GM18505 (cell line): ENCODE results near the gene FER1L5.
"Not testable (repeated sequence)": the region's sequence is repeated elsewhere in the genome, so short reads cannot be mapped to it uniquely, and the experiment has no call there.

ENCODE experiments used
- ATAC-seq: cut with Tn5 transposase; IDR thresholded peaks from one replicate; pipeline ENCODE4 v1.9.1; 2021; ENCODE audit not compliant: unreplicated experiment
- POLR2A ChIP-seq: IDR thresholded peaks from 4 replicates; pipeline ENCODE4 v1.6.1; 2011; ENCODE audit warnings: borderline replicate concordance; ENCODE audit not compliant: insufficient read depth, insufficient read length; ENCODE audit errors: extremely low read depth

Gene FER1L5

GRCh38 chr2:96648306-96648930 is 5.9 kb downstream of the FER1L5 start:
- no peak for ATAC-seq
- TF ChIP-seq POLR2A = no peak

GRCh38 chr2:96649342-96649741 is 6.8 kb downstream of the FER1L5 start:
- TF ChIP-seq POLR2A = no peak
- no peak for ATAC-seq

- no peak for ATAC-seq
- TF ChIP-seq POLR2A = no peak
These were observed 9.2 kb downstream of the FER1L5 start for GRCh38 chr2:96651793-96652192.

GRCh38 chr2:96654791-96655190 is 12.2 kb downstream of the FER1L5 start:
- not testable (repeated sequence) for ATAC-seq

- no peak for ATAC-seq
- no peak for TF ChIP-seq POLR2A
These were observed 13.0 kb downstream of the FER1L5 start for GRCh38 chr2:96655526-96655925.

- no peak for TF ChIP-seq POLR2A
- ATAC-seq = no peak
These were observed 14.0 kb downstream of the FER1L5 start for GRCh38 chr2:96656540-96656939.

GRCh38 chr2:96661324-96661723 is 18.8 kb downstream of the FER1L5 start:
- no peak for ATAC-seq

GRCh38 chr2:96662360-96662759 is 19.8 kb downstream of the FER1L5 start:
- no peak for TF ChIP-seq POLR2A
- no peak for ATAC-seq

More at GRCh38 chr2:96661324-96661723, 18.8 kb downstream of the FER1L5 start:
- TF ChIP-seq POLR2A = no peak

GRCh38 chr2:96663177-96663576 is 20.6 kb downstream of the FER1L5 start:
- TF ChIP-seq POLR2A = no peak
- ATAC-seq = no peak

- no peak for TF ChIP-seq POLR2A
- no peak for ATAC-seq
These were observed 21.3 kb downstream of the FER1L5 start for GRCh38 chr2:96663829-96664228.

- ATAC-seq = no peak
- TF ChIP-seq POLR2A = no peak
These were observed 21.9 kb downstream of the FER1L5 start for GRCh38 chr2:96664366-96664925.

GRCh38 chr2:96665083-96665569 is 22.6 kb downstream of the FER1L5 start:
- ATAC-seq = no peak

GRCh38 chr2:96665717-96666116 is 23.2 kb downstream of the FER1L5 start:
- not testable (repeated sequence) for ATAC-seq

More at GRCh38 chr2:96665083-96665569, 22.6 kb downstream of the FER1L5 start:
- no peak for TF ChIP-seq POLR2A

GRCh38 chr2:96668771-96669170 is 26.2 kb downstream of the FER1L5 start:
- ATAC-seq = no peak
- TF ChIP-seq POLR2A = no peak
